D721Med (cell line): ENCODE results near the gene UPK3A.

Experiments used
- DNase-seq: peaks from one replicate; pipeline ENCODE4 v3.0.0; 2011; ENCODE audit warnings: low spot score; ENCODE audit not compliant: insufficient read length
- FAIRE-seq: peaks from 2 replicates; lab custom pipeline; 2011; peaks lifted over from hg19 to GRCh38; lab: Jason Lieb, UNC
- TF ChIP-seq, protein P1 (sequence below): IDR thresholded peaks from 2 replicates; pipeline ENCODE4 v1.5.1; 2012; ENCODE audit warnings: mild to moderate bottlenecking, control low read depth; ENCODE audit not compliant: insufficient read depth; ENCODE audit errors: missing control alignments

UPK3A gene

GRCh38 chr22:45278125-45278524, 6.6 kb upstream of the UPK3A start:
- TF ChIP-seq, protein P1, sequence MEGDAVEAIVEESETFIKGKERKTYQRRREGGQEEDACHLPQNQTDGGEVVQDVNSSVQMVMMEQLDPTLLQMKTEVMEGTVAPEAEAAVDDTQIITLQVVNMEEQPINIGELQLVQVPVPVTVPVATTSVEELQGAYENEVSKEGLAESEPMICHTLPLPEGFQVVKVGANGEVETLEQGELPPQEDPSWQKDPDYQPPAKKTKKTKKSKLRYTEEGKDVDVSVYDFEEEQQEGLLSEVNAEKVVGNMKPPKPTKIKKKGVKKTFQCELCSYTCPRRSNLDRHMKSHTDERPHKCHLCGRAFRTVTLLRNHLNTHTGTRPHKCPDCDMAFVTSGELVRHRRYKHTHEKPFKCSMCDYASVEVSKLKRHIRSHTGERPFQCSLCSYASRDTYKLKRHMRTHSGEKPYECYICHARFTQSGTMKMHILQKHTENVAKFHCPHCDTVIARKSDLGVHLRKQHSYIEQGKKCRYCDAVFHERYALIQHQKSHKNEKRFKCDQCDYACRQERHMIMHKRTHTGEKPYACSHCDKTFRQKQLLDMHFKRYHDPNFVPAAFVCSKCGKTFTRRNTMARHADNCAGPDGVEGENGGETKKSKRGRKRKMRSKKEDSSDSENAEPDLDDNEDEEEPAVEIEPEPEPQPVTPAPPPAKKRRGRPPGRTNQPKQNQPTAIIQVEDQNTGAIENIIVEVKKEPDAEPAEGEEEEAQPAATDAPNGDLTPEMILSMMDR = no peak
- DNase-seq (no peak), FAIRE-seq (no peak)

DNA sequence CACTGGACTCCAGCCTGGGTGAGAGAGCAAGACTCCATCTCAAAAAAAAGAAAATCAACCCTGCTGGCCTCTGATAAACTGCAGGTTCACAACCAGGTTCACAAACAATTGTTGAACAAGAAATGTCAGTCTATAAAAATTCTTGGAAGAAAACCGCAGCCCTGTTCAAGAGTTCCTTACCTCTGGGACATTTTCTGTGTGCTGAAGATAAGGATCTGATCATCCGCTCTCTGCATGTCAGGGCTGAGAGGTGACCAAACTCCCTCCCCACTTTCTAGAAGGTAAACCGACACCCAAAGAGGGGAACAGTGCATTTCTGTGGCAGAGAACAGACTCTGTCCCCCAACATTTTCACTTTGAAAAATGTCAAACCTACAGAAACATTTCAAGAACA, 4.2 kb upstream of the UPK3A start:
- TF ChIP-seq, protein P1 = no peak
- FAIRE-seq (no peak), DNase-seq (no peak)

DNA sequence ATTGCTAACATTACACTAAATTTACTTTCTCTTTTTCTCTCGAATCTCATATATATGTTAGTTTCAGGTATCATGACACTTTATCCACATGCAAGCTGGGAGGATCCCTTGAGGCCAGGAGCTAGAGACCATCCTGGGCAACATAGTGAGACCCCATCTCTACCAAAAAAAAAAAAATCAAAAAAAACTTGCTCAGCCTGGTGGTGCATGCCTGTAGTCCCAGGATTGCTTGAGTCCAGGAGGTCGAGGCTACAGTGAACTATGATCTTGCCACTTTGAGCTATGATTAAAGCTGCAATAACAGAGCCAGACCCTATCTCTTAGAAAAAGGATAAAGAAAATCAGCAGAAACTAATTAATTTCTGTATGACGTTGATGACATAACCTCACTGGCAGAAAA, 3.7 kb upstream of the UPK3A start:
- DNase-seq (no peak), FAIRE-seq (no peak)
- TF ChIP-seq, protein P1 = no peak

DNA sequence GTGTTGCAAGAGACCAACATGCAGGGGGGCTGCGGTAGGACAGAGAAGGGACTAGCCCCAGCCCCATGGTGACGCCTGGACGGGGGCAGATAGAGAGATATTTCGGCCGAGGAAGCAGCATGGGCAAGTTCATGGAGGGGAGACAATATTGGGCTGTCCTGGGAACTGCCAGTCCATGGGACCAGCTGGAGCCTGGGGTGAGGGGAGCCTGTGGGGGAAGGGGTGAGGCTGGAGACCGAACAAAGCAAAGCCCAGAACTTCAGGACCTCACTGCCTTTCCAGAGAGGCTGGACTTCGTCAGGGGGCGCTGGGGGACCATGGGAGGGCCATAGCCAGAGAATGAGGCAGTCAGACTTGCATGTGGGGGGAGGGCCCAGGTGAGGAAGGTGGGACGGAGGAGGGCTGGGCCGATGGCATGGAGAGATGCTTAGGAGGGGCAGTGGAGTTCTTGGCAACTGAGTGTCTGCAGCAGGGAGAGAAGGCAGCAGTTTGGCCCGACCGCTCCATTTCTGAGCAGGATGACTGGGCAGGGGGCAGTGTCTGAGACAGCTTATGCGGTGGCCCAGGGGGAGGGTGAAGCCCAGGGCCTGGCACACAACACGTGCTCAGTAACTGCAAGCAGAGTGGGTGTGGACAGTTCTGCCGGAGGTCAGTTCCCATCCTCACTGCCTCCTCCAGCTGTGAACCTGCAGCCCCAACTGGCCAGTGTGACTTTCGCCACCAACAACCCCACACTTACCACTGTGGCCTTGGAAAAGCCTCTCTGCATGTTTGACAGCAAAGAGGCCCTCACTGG, 712 bp downstream of the UPK3A start:
- no peak for FAIRE-seq
- no peak for DNase-seq
- TF ChIP-seq, protein P1 = no peak

- FAIRE-seq (no peak), DNase-seq (no peak)
- TF ChIP-seq, protein P1 = no peak
Observed at GRCh38 chr22:45286854-45287551, 2.3 kb downstream of the UPK3A start.

GRCh38 chr22:45290410-45290936, 5.7 kb downstream of the UPK3A start:
- TF ChIP-seq, protein P1 = no peak
- FAIRE-seq = no peak
- DNase-seq = no peak
